Activated CD8-positive, alpha-beta memory T cell treated with anti-CD3 and anti-CD28 coated beads, Interleukin-2, amount 50 U/mL, for 48 hours (primary cell): ENCODE results near the gene PABPN1.

Experiments used
- DNase-seq: peaks from one replicate; pipeline ENCODE4 v3.0.0-alpha.2; 2020

Gene PABPN1

GRCh38 chr14:23359722-23360447, 38.6 kb downstream of the PABPN1 start:
- no peak for DNase-seq

GRCh38 chr14:23360496-23360895, 39.2 kb downstream of the PABPN1 start:
- no peak for DNase-seq

GRCh38 chr14:23361320-23361719, 40.1 kb downstream of the PABPN1 start:
- no peak for DNase-seq

- DNase-seq, result no peak
Measured at GRCh38 chr14:23361763-23362162, 40.5 kb downstream of the PABPN1 start.

GRCh38 chr14:23362200-23362599, 40.9 kb downstream of the PABPN1 start:
- no peak for DNase-seq

GRCh38 chr14:23364164-23365035, 43.1 kb downstream of the PABPN1 start:
- DNase-seq, result no peak

GRCh38 chr14:23365036-23365731, 43.9 kb downstream of the PABPN1 start, which contains the start of gene EFS:
Gene EFS, minus strand, starts transcription at chr14:23365172. Its CDS starts 147 bp downstream, at chr14:23365025.
- DNase-seq, result no peak

GRCh38 chr14:23365732-23366425, 44.6 kb downstream of the PABPN1 start:
- DNase-seq, result no peak

GRCh38 chr14:23366426-23366921, 45.2 kb downstream of the PABPN1 start:
- no peak for DNase-seq

GRCh38 chr14:23370221-23370620, 49.0 kb downstream of the PABPN1 start:
- no peak for DNase-seq

GRCh38 chr14:23371865-23372264, 50.6 kb downstream of the PABPN1 start:
- no peak for DNase-seq

- no peak for DNase-seq
Measured at GRCh38 chr14:23372509-23372908, 51.3 kb downstream of the PABPN1 start, which contains the start of gene IL25. Gene IL25, plus strand, starts transcription at chr14:23372809.

GRCh38 chr14:23373041-23373440, 51.8 kb downstream of the PABPN1 start:
- DNase-seq, result no peak
